ENCODE measurements around the gene FAM78A.

FAM78A gene, protein sequence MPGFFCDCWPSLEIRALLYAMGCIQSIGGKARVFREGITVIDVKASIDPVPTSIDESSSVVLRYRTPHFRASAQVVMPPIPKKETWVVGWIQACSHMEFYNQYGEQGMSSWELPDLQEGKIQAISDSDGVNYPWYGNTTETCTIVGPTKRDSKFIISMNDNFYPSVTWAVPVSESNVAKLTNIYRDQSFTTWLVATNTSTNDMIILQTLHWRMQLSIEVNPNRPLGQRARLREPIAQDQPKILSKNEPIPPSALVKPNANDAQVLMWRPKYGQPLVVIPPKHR

DNA sequence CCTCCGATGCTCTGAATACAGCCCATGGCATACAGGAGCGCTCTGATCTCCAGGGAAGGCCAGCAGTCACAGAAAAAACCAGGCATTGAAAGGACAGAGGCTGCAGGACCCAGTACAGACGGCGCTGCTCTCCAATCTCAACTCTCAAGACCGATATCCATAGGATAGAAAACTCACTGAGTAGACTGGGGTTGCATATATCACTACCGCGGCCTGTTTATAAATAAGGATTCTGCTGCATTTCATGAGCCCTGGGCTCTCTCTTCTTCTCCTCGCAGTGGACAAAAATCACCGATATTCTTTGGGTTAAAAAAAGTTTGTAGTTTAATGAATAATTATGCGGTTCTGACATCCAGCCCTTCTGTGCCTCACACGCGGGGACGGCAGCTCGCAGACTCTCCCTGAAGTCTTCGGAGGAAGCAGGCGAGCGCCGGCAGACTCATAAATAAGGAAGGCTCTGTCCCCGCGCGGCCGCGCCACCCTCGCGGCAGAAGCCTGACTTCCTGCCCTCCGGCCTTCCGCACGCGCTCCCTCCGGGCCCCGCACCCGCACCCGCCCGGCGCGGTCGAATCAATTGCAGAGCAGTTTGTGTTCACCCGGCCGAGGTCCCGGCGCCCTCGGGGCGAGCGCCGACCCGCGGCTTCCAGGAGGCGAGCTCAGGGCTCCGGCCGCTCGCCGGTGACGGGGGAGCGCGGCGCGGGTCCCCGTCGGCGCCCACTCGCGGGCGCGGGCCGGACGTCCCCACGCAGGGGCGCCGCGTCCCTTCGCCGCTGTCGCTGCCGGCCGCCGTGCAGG lies at the start of gene FAM78A:
TSS of gene FAM78A (minus strand) at position 417 of the 795 bp plus-strand sequence. CDS start at position 86, 331 bp downstream.
- peak; percentile 73 for DNase-seq

- no peak for DNase-seq
Observed at GRCh38 chr9:131324736-131325679, 48.7 kb upstream of the FAM78A start.

DNA sequence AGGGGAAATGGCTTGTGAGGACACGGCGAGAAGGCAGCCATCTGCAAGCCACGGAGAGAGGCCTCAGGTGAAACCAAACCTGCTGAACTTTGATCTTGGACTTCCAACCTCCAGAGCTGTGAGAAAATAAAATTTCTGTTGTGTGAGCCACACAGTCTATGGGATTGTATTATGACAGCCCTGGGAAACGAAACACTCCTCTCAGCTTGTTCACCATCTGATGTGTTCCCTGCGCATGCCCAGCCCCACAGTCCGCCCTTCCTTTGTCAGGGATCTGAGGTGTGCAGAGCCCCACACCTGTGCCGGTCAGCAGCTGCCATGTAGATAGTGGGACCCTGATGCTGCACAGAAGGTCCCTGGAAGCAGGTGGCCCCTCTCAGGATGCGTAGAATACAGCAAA lies 47.3 kb upstream of the FAM78A start:
- DNase-seq, result no peak

DNA sequence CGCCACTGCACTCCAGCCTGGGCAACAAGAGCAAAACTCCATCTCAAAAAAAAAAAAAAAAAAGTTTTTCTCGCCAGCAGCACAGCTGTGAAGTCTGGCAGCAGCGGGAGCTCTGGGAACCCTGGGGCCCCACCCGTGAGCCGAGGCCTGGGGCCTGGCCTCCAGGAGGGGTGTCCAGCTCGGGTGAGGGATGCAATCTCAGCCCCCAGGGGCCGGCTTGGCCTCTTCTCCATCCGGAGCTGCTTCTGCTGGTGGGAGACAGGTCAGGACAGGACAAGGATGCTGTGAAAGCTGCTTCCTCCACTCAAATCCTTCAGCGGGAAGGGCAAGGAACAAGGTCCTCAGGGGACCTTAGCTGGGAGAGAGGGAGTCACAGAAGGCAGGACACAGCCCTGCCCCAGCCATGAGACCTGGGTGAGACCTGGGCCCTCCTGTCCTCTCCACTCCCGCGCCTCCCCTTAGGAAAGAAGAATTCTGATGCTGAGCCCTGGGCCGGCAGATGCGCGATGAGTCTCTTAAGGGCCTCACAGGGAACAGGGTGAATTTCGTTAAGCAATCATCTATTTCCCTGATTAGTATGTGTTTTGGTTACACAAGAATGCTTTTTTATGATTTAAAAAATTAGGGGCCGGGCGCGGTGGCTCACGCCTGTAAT lies 43.8 kb upstream of the FAM78A start:
- DNase-seq, result no peak

DNA sequence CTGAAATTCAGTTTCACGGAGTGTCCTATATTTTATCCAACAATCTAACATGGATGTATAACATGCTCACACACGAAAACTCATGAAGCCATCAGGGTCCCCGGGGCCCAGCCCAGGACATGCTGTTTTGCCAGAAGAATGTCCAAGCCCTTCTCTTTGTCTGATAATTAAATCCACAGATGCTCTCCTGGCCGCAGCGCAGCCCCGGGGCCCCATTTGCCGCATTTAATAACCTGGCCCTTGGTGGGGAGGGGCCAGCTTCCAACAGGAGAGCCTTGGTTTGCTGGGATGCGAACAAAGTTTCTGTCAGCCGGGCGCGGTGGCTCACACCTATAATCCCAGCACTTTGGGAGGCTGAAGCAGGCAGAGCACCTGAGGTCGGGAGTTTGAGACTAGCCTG lies 43.2 kb upstream of the FAM78A start:
- DNase-seq, result no peak

DNA sequence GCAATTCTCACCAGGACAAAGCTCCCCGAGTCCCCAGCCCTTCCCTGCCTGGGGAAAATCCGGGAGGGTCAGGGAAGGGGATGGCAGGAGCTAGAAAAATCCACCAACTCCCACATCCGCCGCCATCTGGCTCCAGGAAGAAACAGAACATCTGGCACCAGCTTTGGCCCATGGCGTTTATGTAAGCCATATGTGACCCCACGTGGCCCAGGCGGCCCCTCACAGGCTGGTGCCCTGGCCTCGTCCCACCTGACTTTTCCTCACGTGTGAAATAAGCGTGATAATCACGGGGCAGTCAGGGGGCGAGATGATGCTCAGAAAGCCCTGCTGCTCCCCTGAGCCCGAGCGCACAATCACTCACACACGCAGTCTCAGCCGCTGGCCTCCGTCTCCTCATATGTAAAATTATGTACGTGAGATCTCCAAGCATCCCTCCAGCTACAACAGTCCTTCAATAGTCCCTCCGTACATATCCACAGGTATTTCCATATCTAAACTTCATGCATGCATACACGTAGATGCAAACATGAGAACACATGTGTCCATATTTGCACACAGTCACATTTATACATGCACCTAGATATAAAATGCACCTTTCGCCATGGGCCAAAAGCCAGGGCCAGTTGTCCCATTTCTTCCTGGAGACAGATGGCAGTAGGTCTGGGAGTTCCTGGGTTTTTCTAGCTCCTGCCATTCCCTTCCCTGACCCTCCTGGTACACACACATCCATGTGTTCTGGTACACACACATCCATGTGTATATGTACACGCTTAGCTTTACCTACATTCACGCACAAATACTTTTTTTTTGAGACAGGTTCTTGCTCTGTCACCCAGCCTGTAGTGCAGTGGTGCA lies 42.1 kb upstream of the FAM78A start:
- DNase-seq, result no peak

DNA sequence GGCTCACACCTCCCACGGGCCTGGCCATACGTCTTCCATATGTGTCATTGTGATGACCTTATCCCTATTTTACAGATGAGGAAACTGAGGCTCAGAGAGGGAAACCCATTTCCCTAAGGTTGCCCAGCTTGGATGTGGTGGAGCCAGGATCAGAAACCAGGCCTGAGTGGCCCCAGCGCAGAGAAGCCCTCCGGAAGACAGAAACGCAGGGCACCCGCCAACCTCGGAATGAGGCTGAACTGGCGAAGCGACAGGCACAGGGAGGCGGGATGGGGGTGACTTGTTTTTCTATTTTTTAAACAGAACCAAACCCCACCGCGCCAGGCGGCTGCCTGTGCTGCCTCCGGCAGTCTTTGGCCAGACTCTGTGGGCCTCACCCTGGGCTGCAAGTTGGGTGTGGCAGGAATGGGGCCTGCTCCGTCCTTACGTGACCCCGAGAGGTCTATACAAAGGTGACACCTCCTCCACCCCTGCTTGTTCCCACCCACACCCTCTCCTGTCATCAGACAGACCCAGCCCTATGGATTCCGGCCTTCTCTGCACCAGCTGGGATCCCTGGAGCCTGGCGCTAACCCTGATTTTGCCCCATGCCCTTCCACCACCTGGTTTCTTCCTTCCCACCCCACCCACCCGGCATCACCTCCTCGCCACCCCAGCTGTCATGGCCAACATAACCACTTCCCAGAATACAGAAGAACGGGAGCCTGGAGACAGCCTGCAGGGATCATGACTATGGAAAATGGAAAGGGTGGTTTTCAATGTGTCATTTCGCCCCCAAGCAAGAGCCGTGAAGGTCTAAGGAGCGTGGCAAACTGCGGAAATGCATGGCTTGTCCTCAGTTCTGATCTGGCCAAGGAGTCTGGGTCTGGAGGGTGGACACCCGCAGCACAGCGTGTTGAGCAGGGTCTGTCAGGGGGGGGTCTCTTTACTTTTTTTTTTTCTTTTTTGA lies 36.8 kb upstream of the FAM78A start:
- DNase-seq, result no peak

- DNase-seq, result no peak
Observed at GRCh38 chr9:131312246-131312645, 35.9 kb upstream of the FAM78A start.

DNA sequence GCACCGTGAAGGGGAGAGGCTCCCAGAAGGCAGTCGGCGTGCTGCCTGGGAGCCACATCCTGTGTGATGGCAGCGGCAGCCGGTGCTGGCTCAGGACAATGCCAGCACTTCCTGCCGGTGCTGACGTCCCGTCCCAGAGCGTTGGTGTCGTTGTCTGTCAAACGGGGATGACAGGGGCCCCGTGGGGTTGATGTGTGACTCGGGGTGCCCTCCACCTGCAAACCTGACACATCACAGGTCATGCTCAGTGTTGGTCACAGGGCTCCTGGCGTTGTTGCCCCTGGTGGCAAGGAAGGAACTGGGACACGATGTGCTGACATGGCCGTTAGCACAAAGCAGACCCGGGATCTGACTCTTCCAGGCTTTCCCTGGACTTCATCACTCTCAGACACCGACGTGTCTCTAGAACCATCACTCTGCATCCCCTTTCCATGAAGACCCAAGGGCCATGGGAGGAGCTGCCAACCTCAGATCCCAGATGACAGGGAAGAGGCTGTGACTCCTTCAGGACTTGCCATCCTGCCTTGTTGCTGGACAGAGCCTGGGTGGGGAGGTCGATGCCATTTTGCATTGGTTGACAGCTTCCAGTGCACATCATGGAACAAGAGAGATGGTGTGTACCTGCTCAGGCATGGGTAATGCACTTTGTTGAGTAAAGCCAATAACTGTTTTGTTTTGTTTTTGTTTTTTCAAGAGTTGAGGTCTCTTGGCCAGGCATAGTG lies 34.7 kb upstream of the FAM78A start:
- DNase-seq, result no peak

GRCh38 chr9:131309530-131310276 lies 33.4 kb upstream of the FAM78A start:
- no peak for DNase-seq

DNA sequence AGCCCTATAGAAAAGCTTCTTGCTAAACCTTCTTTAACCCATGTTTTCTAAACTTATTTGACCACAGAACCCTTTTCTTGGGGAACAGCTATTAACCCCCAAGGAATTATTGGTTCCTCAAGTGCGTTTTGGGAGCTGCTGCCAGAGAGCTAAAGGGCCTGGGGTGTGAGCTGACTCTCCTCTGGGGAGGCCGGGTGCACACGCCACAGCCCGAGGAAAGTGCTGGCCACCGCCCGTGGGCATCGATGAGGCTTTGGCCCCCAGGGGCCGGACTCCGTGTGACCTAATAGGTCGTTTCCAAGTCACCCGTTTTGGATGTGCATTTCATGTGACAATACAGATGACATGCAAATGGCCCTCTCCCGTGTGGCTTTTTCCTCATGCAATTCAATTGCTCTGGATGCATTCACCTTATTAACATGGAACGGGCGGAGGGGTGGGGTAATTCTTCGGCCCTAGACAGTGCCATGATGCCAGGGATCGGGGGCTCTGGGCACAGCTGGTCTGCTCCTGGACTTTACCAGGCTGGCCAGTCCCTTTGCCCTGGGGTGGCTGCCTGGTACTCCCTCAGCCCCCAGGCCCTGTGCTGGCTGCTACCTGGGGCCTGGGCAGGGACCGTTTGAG lies 32.7 kb upstream of the FAM78A start:
- no peak for DNase-seq

DNA sequence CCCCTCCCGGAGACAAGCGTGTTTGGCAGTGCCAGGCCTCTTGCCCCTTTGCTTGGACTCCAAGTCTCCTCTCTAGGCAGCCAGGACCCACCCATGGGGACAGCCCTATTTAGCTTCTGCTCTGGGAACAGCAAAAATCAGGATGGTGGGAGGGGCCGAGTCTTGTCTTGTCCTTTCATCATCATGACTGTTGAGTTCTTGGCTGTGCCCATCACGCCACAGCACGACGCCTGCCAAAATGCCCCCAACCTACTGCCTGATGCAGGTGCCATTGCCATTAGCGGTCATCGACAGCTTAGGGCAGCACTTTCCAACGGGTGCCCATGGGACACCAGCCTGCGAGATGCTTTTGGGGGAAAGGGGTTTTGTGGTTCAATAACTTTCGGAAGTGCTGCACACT lies 32.1 kb upstream of the FAM78A start:
- no peak for DNase-seq

- no peak for DNase-seq
Observed at GRCh38 chr9:131307974-131308373, 31.7 kb upstream of the FAM78A start.

- DNase-seq, result no peak
Observed at GRCh38 chr9:131306397-131307004, 30.2 kb upstream of the FAM78A start.

GRCh38 chr9:131304676-131305355 lies 28.5 kb upstream of the FAM78A start:
- DNase-seq, result no peak

DNA sequence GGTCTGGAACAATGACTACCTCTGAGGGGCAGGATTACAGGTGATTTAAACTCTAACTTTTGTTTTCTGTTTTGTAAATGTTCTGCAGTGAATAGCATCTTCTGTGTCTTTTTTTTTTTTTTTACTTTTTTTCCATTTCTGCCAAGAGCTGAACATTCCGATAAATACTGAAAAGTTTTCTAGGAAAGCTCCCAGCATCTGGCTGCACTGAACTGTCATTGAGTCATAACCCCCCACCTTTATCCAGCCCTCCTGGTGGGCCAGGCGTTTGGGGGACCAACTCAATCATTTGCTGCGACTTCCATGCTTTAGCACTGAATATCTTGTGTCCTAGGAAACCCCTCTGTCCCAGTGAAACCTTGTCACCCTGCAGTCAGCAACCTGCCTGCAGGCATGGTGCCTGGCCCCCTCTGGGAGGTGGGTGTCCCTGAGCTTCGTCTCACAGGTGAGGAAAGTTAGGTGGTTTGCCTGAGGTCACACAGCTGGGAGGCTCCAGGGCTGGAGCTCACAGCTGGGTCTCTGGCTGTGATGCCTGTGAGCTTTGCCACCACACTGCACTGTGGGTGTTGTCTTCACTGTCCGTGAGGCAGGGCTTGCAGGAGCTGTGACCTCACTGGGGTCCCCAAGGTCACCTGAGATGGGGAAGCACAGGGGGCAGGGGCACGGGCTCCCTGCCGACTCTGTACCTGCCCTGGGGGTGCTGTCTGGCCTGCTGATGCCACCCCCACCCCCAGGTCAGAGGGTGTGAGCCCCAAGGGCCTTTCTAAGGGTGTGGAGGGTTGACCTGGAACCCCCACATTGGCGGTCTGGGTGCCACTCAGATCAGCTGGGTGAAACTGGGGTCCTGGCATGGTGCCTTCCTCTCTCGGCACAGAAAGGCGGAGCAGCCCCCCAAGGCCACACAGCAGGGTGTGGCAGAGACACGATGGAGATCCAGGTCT lies 27.3 kb upstream of the FAM78A start:
- DNase-seq, result no peak

Data from inflammatory macrophage treated with lipopolysaccharide for 4 hours (primary cell).